Loucy (cell line): ENCODE data around the gene ZNF571.

Experiments
- H2AFZ ChIP-seq: fragments of 200-600 bp; sonication (generic); 2 replicates; pipeline ENCODE4 v1.6.0; 2016; ENCODE audit warnings: antibody characterized with exemption, mild to moderate bottlenecking, low read length, moderate library complexity
- H3F3A ChIP-seq: fragments of 200-600 bp; 2 replicates; pipeline ENCODE4 v1.6.0; 2016; ENCODE audit warnings: antibody characterized with exemption, low read depth, mild to moderate bottlenecking
- H3K27me3 ChIP-seq: fragments of 200-600 bp; sonication (generic); 2 replicates; pipeline ENCODE4 v1.6.1; 2014; ENCODE audit warnings: low read length, mild to moderate bottlenecking; ENCODE audit not compliant: insufficient read depth, poor library complexity, severe bottlenecking
- H3K36me3 ChIP-seq: fragments of 200-600 bp; sonication (generic); 2 replicates; pipeline ENCODE4 v1.6.1; 2016; ENCODE audit warnings: low read length; ENCODE audit not compliant: insufficient read depth
- H3K4me1 ChIP-seq: fragments of 200-600 bp; sonication (generic); 2 replicates; pipeline ENCODE4 v1.5.1; 2014; ENCODE audit warnings: low read length, mild to moderate bottlenecking; ENCODE audit not compliant: insufficient read depth, poor library complexity, severe bottlenecking
- H3K4me2 ChIP-seq: fragments of 200-600 bp; sonication (generic); 2 replicates; pipeline ENCODE4 v1.6.0; 2014; ENCODE audit warnings: antibody characterized with exemption, low read length, low read depth, mild to moderate bottlenecking; ENCODE audit not compliant: poor library complexity, severe bottlenecking
- H3K4me3 ChIP-seq: fragments of 200-600 bp; sonication (generic); 2 replicates; pipeline ENCODE4 v1.5.1; 2014; ENCODE audit warnings: low read length, mild to moderate bottlenecking, mixed read lengths; ENCODE audit not compliant: poor library complexity, severe bottlenecking
- H3K79me2 ChIP-seq: fragments of 200-600 bp; sonication (generic); 2 replicates; pipeline ENCODE4 v1.6.1; 2014; ENCODE audit warnings: low read length; ENCODE audit not compliant: insufficient read depth
- H3K9ac ChIP-seq: fragments of 200-600 bp; sonication (generic); 2 replicates; pipeline ENCODE4 v1.6.0; 2014; ENCODE audit warnings: mild to moderate bottlenecking, low read depth, low read length, moderate library complexity; ENCODE audit not compliant: poor library complexity, severe bottlenecking
- H3K9me2 ChIP-seq: fragments of 200-600 bp; sonication (generic); replicated peaks from 2 replicates; pipeline ENCODE4 v1.6.1; 2016; ENCODE audit warnings: low read depth, low read length, mixed read lengths
- H3K9me3 ChIP-seq: fragments of 200-600 bp; sonication (generic); 2 replicates; pipeline ENCODE4 v1.6.1; 2014; ENCODE audit warnings: mild to moderate bottlenecking, antibody characterized with exemption, low read length, low read depth; ENCODE audit not compliant: insufficient read depth
- H4K20me1 ChIP-seq: fragments of 200-600 bp; sonication (generic); 2 replicates; pipeline ENCODE4 v1.6.0; 2014; ENCODE audit warnings: antibody characterized with exemption, low read length, mild to moderate bottlenecking; ENCODE audit not compliant: insufficient read depth, poor library complexity, severe bottlenecking
- EZH2phosphoT487 ChIP-seq: fragments of 200-600 bp; IDR thresholded peaks from 2 replicates; pipeline ENCODE4 v1.6.1; 2018; ENCODE audit warnings: antibody characterized with exemption, mild to moderate bottlenecking, moderate library complexity, borderline replicate concordance
- TF ChIP-seq, protein P1 (sequence below): fragments of 200-600 bp; sonication (generic); conservative IDR thresholded peaks from 2 replicates; pipeline ENCODE4 v1.5.1; 2014; ENCODE audit warnings: mild to moderate bottlenecking, antibody characterized with exemption, low read length

ZNF571 gene

DNA sequence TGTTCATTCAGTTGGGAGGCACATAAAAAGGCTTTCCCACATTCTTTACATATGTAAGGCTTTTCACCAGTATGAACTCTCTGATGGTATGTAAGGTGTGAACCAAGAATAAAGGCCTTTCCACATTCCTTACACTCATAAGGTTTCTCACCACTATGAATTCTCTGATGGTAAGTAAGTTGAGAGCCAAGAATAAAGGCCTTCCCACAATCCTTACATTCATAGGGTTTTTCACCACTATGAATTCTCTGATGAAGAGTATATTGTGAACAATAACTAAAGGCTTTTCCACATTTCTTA is 29.3 kb downstream of the ZNF571 start:
- no peak overlapping the region for H2AFZ ChIP-seq
- H3F3A ChIP-seq: no peaks in the 10 kb centered on the region
- no peak overlapping the region for H3K4me3 ChIP-seq
- no peaks in the 10 kb centered on the region for H3K4me1 ChIP-seq
- no peak overlapping the region for H3K4me2 ChIP-seq
- H3K9me2 ChIP-seq: no peaks in the 10 kb centered on the region
- no peak for TF ChIP-seq EZH2phosphoT487
- TF ChIP-seq, protein P1, sequence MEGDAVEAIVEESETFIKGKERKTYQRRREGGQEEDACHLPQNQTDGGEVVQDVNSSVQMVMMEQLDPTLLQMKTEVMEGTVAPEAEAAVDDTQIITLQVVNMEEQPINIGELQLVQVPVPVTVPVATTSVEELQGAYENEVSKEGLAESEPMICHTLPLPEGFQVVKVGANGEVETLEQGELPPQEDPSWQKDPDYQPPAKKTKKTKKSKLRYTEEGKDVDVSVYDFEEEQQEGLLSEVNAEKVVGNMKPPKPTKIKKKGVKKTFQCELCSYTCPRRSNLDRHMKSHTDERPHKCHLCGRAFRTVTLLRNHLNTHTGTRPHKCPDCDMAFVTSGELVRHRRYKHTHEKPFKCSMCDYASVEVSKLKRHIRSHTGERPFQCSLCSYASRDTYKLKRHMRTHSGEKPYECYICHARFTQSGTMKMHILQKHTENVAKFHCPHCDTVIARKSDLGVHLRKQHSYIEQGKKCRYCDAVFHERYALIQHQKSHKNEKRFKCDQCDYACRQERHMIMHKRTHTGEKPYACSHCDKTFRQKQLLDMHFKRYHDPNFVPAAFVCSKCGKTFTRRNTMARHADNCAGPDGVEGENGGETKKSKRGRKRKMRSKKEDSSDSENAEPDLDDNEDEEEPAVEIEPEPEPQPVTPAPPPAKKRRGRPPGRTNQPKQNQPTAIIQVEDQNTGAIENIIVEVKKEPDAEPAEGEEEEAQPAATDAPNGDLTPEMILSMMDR: no peak
- no peaks in the 10 kb centered on the region for H3K79me2 ChIP-seq
- peaks cover 62% of the 10 kb centered on the region for H3K9me3 ChIP-seq
- peaks cover 4% of the 10 kb centered on the region for H3K27me3 ChIP-seq
- H3K36me3 ChIP-seq: peaks cover 17% of the 10 kb centered on the region; the same call in 1 of the 2 replicates
- no peak overlapping the region for H3K9ac ChIP-seq
- H4K20me1 ChIP-seq: no peaks in the 10 kb centered on the region

DNA sequence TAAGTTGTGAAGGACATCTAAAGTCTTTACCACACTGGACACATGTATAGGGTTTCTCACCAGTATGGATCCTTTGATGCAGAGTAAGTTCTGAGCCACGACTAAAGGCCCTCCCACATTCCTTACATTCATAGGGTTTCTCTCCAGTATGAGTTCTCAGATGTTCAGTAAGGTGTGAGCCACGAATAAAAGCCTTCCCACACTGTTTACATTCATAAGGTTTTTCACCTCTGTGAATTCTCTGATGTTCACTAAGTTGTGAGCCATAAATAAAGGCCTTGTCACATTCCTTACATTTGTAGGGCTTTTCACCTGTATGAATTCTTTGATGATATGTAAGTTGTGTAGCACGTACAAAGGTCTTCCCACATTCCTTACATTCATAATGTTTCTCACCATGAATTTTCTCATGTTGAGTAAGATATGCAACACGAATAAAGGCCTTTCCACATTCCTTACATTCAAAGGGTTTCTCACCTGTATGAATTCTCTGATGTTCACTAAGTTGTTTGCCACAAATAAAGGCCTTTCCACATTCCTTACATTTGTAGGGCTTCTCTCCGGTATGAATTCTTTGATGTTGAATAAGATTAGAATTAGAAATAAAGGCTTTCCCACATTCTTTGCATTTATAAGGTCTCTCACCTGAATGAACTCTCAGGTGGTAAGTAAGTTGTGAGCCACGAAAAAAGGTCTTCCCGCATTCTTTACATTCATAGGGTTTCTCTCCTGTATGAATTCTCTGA is 29.8 kb downstream of the ZNF571 start:
- Histone ChIP-seq H3K79me2 (no peaks in the 10 kb centered on the region), H3F3A (no peaks in the 10 kb centered on the region), H3K4me3 (no peak overlapping the region), H3K36me3 (peaks cover 17% of the 10 kb centered on the region; the same call in 1 of the 2 replicates), H3K27me3 (peaks cover 4% of the 10 kb centered on the region), H4K20me1 (no peaks in the 10 kb centered on the region), H3K9me3 (peaks cover 60% of the 10 kb centered on the region), H3K9ac (no peak overlapping the region), H2AFZ (no peak overlapping the region), H3K4me2 (no peak overlapping the region), H3K9me2 (no peaks in the 10 kb centered on the region), H3K4me1 (no peaks in the 10 kb centered on the region)
- TF ChIP-seq EZH2phosphoT487: no peak

DNA sequence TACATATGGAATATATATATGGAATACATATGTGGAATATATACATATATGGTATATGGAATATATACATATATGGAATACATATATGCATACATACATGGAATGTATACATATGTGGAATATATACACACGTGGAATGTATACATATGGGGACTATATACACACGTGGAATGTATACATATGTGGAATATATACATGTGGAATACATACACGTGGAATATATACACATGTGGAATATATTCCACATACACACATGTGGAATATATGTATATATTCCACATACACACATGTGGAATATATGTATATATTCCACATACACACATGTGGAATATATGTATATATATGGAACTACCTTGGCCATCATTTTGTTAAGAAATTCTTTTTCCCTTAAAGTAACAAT is 31.1 kb downstream of the ZNF571 start:
- Histone ChIP-seq H3K27me3 (peaks cover 4% of the 10 kb centered on the region), H3K9ac (no peak overlapping the region), H3F3A (no peaks in the 10 kb centered on the region), H2AFZ (no peak overlapping the region), H3K4me2 (no peak overlapping the region), H3K4me3 (no peak overlapping the region), H3K79me2 (no peaks in the 10 kb centered on the region), H3K36me3 (peaks cover 17% of the 10 kb centered on the region; the same call in 1 of the 2 replicates), H4K20me1 (no peaks in the 10 kb centered on the region), H3K4me1 (no peaks in the 10 kb centered on the region), H3K9me2 (no peaks in the 10 kb centered on the region), H3K9me3 (peaks cover 60% of the 10 kb centered on the region)
- TF ChIP-seq, protein P1: no peak
- TF ChIP-seq EZH2phosphoT487: no peak
